GM13976 (cell line): ENCODE measurements around the gene SUCNR1.
"Not testable (repeated sequence)": the region's sequence is repeated elsewhere in the genome, so short reads cannot be mapped to it uniquely, and the experiment has no call there.

Experiments used
- DNase-seq: peaks from one replicate; pipeline ENCODE4 v3.0.0; 2012; ENCODE audit warnings: low spot score
- CTCF ChIP-seq: IDR thresholded peaks from 2 replicates; pipeline ENCODE4 v1.5.1; 2012; ENCODE audit warnings: borderline replicate concordance, mild to moderate bottlenecking; ENCODE audit not compliant: insufficient read depth; ENCODE audit errors: extremely low read depth, missing control alignments, control extremely low read depth
- in situ Hi-C: fragments of 300-500 bp; cut with MboI; formaldehyde crosslinking; loops from one replicate; pipeline ENCODE4 v1.12.0; 2022; ENCODE audit warnings: low sequenced_read_pairs, mixed read lengths, inconsistent platforms; ENCODE audit not compliant: unreplicated experiment

SUCNR1 gene

GRCh38 chr3:151919446-151919845, 46.0 kb downstream of the SUCNR1 start:
- in situ Hi-C loops, result loop anchor here (10.0 kb wide), 1 partner anchor 75 kb away; no protein-coding TSS in a partner anchor
- no peak for DNase-seq
- TF ChIP-seq CTCF, result no peak

DNA sequence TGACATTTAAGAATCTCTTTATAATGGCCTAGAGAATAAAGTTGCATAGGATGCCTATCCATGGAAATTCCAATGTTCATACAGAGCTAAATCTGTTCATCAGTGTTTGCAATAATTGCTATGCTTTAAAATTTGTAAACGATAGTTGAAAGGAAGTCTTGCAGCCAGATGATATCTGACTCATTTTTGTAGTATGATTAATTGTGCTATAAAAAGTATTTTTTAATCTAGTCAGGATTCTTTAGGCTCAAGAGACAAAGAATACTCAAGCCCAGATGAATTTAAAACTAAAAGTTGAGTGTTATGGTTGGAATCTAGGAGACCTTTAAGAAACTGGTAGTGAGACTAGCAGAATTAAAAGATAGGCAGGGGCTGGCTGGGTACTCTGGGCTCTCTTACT, 50.5 kb downstream of the SUCNR1 start:
- in situ Hi-C loops, result no loop called here
- DNase-seq, result no peak
- no peak for TF ChIP-seq CTCF

DNA sequence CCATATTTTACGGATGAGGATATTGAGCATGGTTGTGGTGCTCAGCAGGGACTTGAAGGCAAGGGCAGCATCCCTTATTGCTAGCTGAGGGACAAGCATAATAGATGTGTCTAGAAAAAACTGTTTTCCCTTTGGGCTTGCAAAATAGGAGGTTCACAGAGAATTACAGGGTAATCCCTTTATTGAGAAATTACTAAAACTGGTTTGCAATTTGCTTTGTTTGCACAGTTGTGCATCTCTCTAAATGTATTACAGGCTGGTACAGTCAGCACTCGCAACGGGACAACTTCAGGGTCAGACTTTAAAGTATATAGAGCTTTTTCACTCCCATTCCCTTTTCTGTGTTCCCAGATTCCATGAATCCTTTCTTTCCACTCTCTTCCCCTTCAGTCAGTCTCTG, 51.3 kb downstream of the SUCNR1 start:
- in situ Hi-C loops, result no loop called here
- no peak for DNase-seq
- TF ChIP-seq CTCF, result no peak

DNA sequence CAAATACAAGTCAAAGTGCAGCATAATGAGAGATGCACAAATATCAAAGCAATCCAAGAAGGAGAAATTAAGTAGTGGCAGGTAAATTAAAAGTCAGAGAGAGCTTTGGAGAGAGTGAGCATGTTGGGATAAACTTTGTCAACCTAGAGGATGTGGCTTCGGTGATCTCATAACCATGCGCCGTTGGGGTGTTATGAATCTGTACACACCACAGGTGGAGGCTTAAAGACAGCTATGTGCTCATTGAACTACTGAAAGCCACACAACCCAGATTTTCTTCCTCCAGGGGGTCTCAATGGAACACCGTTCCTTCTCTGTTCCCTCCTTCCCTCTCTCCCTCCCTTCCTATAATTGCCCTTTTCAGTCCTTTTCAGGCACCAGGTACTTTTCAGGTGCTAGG, 52.0 kb downstream of the SUCNR1 start:
- in situ Hi-C loops, result no loop called here
- TF ChIP-seq CTCF, result no peak
- DNase-seq, result no peak

DNA sequence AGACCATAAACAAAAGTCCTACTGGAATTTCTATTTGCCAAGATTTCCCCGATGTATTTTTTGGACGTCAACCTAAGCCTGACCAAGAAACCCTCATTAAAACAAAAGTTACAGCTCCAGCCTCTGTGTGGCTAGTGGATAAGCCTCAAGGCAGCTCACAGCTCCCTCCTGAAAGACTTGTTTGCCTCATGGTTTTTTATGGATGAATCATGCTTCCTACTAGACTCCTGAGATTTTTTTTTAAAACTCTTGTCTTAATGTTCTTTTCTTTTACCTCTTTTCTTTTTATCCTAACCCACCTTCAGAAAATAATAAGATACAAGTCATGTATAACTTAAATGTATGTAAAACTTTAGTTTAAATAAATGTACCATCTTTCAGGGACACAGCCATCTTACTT, 52.4 kb downstream of the SUCNR1 start:
- DNase-seq, result no peak
- no peak for TF ChIP-seq CTCF
- in situ Hi-C loops, result no loop called here

DNA sequence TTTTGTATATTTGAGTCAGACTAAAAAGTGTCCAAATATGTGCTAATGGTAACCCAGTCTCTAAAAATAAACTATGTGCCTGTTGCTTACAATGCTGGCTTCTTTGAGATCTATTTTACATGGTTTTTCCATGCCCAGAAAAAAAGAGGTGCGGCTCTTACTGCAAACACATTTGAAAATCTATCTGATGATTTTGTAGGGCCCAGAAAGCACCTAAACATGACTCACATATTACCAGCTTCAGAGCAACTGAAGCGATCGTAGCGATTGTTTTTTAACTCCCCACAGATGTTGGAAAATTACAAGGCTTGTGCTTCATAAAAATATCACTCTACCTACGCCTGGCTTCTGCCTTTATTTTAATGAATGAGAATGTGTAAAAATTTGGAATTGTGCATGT, 53.5 kb downstream of the SUCNR1 start:
- TF ChIP-seq CTCF, result no peak
- in situ Hi-C loops, result no loop called here
- no peak for DNase-seq

DNA sequence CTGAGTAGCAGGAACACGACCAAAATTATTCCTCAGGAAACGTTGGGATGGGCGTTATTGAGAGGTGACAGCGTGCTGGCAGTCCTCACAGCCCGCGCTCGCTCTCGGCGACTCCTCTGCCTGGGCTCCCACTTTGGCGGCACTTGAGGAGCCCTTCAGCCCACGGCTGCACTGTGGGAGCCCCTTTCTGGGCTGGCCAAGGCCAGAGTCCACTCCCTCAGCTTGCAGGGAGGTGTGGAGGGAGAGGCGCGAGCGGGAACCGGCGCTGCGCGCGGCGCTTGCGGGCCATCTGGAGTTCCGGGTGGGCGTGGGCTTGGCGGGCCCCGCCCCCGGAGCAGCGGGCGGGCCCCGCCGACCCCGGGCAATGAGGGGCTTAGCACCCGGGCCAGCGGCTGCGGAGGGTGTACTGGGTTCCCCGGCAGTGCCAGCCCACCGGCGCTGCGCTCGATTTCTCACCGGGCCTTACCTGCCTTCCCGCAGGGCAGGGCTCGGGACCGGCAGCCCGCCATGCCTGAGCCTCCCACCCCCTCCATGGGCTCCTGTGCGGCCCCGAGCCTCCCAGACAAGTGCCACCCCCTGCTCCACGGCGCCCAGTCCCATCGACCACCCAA, 54.6 kb downstream of the SUCNR1 start:
- in situ Hi-C loops, DNase-seq: not testable (repeated sequence)
